ENCODE results near the gene DCST1.

DNA sequence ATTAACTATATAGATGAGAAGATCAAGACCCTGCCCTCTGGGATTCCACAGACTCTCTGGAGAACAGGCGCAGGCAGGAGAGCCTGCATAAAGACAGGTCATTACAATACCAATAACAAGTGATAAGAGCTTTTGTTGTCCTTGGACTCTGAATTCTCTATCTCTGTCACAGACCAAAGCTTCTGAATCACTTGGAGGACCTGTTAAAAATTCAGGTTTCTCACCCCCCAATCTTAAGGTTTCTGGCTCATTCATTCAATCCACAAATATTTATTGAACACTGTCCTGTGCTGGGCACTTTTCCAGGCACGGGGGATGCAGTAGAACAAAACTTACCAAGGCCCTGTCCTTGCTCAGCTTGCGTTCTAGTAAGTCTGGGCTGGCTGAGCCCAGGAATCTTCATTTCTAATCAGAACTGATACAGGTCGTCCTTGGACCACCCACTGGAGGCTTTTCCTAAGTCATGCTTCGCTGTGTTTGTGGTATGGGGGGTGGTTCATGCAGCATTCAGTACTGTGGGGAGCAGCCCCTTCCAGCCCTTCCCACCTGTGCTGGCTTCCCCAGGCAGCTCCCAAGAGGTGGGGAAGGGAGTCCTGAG is 31.3 kb downstream of the DCST1 start:
- TF ChIP-seq POLR2A (IDR thresholded peaks at IDR 0.05; ENCODE audit: low read depth, low read length) (no peak), CTCF (IDR thresholded peaks at IDR 0.05; ENCODE audit: extremely low read depth in 1 of 2, insufficient read depth in 1 of 2, low read depth in 1 of 2, low read length in 2 of 2) (no peak), POLR2AphosphoS5 (IDR thresholded peaks at IDR 0.05; ENCODE audit: insufficient read depth, low read depth, low read length) (no peak)
- TF ChIP-seq, protein P1, sequence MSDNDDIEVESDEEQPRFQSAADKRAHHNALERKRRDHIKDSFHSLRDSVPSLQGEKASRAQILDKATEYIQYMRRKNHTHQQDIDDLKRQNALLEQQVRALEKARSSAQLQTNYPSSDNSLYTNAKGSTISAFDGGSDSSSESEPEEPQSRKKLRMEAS (IDR thresholded peaks at IDR 0.05; ENCODE audit: insufficient read depth, insufficient read length), result no peak
